GM23338 (cell line): Measurements from ENCODE around the gene EPHA7.

Source experiments
- JUNB ChIP-seq: IDR thresholded peaks from one replicate; pipeline ENCODE4 v1.6.1; 2016; ENCODE audit warnings: antibody characterized with exemption; ENCODE audit not compliant: unreplicated experiment
- TF ChIP-seq, protein P1 (sequence below), 2 experiments: fragments of 200-600 bp in 1 of 2; sonication (generic) in 1 of 2; conservative IDR thresholded peaks; 2 replicates each; pipeline versions ENCODE4 v1.5.1 to v1.6.1; 2016 to 2017; ENCODE audit warnings: antibody characterized with exemption in 2 of 2, low read depth in 2 of 2, mild to moderate bottlenecking in 2 of 2, moderate library complexity in 1 of 2

DNA sequence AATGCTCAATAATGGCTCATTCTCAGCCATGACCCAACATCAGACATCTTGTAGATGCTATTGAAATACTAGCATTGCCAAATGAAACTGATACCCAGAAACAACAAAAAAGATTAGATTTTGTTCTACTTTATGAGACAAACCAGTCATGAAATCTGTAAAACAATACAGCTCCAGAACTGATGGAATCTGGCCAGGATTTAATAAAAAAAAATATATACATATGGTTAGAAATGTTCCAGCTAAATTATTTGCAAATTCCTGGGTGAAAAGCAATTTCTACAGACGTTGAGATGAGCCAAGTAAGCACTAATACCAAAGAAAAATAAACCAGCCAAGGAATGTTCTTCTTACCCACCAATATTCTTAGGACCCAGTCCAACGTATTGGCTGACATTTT is 201.3 kb downstream of the EPHA7 start:
- TF ChIP-seq, protein P1, sequence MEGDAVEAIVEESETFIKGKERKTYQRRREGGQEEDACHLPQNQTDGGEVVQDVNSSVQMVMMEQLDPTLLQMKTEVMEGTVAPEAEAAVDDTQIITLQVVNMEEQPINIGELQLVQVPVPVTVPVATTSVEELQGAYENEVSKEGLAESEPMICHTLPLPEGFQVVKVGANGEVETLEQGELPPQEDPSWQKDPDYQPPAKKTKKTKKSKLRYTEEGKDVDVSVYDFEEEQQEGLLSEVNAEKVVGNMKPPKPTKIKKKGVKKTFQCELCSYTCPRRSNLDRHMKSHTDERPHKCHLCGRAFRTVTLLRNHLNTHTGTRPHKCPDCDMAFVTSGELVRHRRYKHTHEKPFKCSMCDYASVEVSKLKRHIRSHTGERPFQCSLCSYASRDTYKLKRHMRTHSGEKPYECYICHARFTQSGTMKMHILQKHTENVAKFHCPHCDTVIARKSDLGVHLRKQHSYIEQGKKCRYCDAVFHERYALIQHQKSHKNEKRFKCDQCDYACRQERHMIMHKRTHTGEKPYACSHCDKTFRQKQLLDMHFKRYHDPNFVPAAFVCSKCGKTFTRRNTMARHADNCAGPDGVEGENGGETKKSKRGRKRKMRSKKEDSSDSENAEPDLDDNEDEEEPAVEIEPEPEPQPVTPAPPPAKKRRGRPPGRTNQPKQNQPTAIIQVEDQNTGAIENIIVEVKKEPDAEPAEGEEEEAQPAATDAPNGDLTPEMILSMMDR (conservative IDR thresholded peaks at IDR 0.05; ENCODE audit: low read depth in 2 of 2) = no peak
- TF ChIP-seq JUNB = no peak
